ENCODE measurements around the gene FIBP.

- TF ChIP-seq CTCF (IDR thresholded peaks at IDR 0.05) (no peak), ZFX (IDR thresholded peaks at IDR 0.05; ENCODE audit: borderline replicate concordance) (no peak)
Measured at GRCh38 chr11:65915101-65915820, 27.0 kb upstream of the FIBP start.
